CD4-positive, alpha-beta memory T cell (primary cell): ENCODE measurements around the gene FADS3. TPM values are rescaled to one million over a fixed set of nuclear protein-coding genes. Genes with fewer than 3 reads are reported as not detected.

ENCODE experiments used
- CTCF ChIA-PET: fragments of 350-600 bp; sonication (Branson Sonifier 250); formaldehyde crosslinking; loops from one replicate; lab custom pipeline; 2021; ENCODE audit warnings: inconsistent platforms; ENCODE audit not compliant: partially characterized antibody; lab: Charles Lee
- POLR2A ChIA-PET: fragments of 350-600 bp; sonication (Branson Sonifier 250); formaldehyde crosslinking; loops from one replicate; lab custom pipeline; 2021; ENCODE audit not compliant: partially characterized antibody; lab: Charles Lee
- DNase-seq, 5 donors: peaks; one replicate each; pipeline versions ENCODE4 v3.0.0 to v3.0.0-alpha.2; 2020 to 2022; ENCODE audit warnings: mixed read lengths in 1 of 5
- H3K27ac ChIP-seq: one replicate; pipeline ENCODE4 v1.7.0; 2013; ENCODE audit warnings: low read depth, low read length
- H3K27me3 ChIP-seq: 2 replicates; pipeline ENCODE4 v1.7.0; 2013; ENCODE audit warnings: mild to moderate bottlenecking, low read length, moderate library complexity; ENCODE audit not compliant: insufficient read depth
- H3K36me3 ChIP-seq: 2 replicates; pipeline ENCODE4 v1.7.0; 2013; ENCODE audit warnings: mild to moderate bottlenecking, low read length, moderate library complexity; ENCODE audit not compliant: insufficient read depth
- H3K4me1 ChIP-seq: 2 replicates; pipeline ENCODE4 v1.7.0; 2013; ENCODE audit warnings: mild to moderate bottlenecking, low read length, moderate library complexity; ENCODE audit not compliant: insufficient read depth
- H3K4me3 ChIP-seq, 2 donors: one replicate each; pipeline ENCODE4 v1.7.0; 2013; ENCODE audit warnings: low read length in 2 of 2, mild to moderate bottlenecking in 1 of 2
- H3K9me3 ChIP-seq, 2 donors: one replicate each; pipeline ENCODE4 v1.7.0; 2013; ENCODE audit warnings: low read length in 2 of 2, control low read depth in 1 of 2; ENCODE audit not compliant: control insufficient read depth in 1 of 2
- H3K27ac Mint-ChIP-seq, 7 donors: one replicate each; pipeline ENCODE4 v1.8.0; 2020 to 2021; ENCODE audit warnings: mixed read lengths in 7 of 7, mild to moderate bottlenecking in 6 of 7, inconsistent platforms in 3 of 7, moderate library complexity in 3 of 7
- H3K27me3 Mint-ChIP-seq, 2 donors: one replicate each; pipeline ENCODE4 v1.8.0; 2020 to 2021; ENCODE audit warnings: mixed read lengths in 2 of 2
- H3K36me3 Mint-ChIP-seq, 2 donors: one replicate each; pipeline ENCODE4 v1.8.0; 2020 to 2021; ENCODE audit warnings: mixed read lengths in 2 of 2, inconsistent platforms in 1 of 2, mild to moderate bottlenecking in 1 of 2
- H3K4me1 Mint-ChIP-seq, 4 donors: one replicate each; pipeline ENCODE4 v1.8.0; 2020 to 2021; ENCODE audit warnings: mixed read lengths in 4 of 4, mild to moderate bottlenecking in 1 of 4
- H3K4me3 Mint-ChIP-seq, 8 donors: one replicate each; pipeline ENCODE4 v1.8.0; 2020 to 2021; ENCODE audit warnings: mixed read lengths in 8 of 8, mild to moderate bottlenecking in 7 of 8, moderate library complexity in 6 of 8, inconsistent platforms in 3 of 8
- H3K9me3 Mint-ChIP-seq, 8 donors: one replicate each; pipeline ENCODE4 v1.8.0; 2020 to 2021; ENCODE audit warnings: mixed read lengths in 8 of 8, mild to moderate bottlenecking in 5 of 8, inconsistent platforms in 3 of 8, moderate library complexity in 1 of 8
- intact Hi-C: fragments of 100-400 bp; cut with micrococcal nuclease; formaldehyde crosslinking; loops from one replicate; pipeline ENCODE4 v1.15.1; 2023
- polyA plus RNA-seq, 2 donors: library from polyadenylated mRNA; unstranded; fragments of 300-500 nt; fragmentation: Illumina TruSeq; gene quantifications; one replicate each; pipeline ENCODE4 v1.2.3, GENCODE V29; 2021
- total RNA-seq, 2 experiments: library from RNA; stranded (reverse); gene quantifications; one replicate each; pipeline ENCODE4 v1.2.3, GENCODE V29; 2021

FADS3 gene
- total and polyA plus RNA-seq, 4 experiments from 2014 or later = 2.9 to 7.8 (median 4.4) TPM

- Mint-ChIP-seq H3K36me3 (no peaks in the 10 kb centered on the region), H3K4me1 (no peaks in the 10 kb centered on the region), H3K27ac (no peak overlapping the region), H3K4me3 (no peak overlapping the region), H3K9me3 (no peaks in the 10 kb centered on the region), H3K27me3 (no peaks in the 10 kb centered on the region)
- Histone ChIP-seq H3K27ac (no peak overlapping the region), H3K27me3 (no peaks in the 10 kb centered on the region), H3K4me3 (no peak overlapping the region), H3K4me1 (no peaks in the 10 kb centered on the region), H3K9me3 (no peaks in the 10 kb centered on the region), H3K36me3 (no peaks in the 10 kb centered on the region)
- no peak for DNase-seq
- ChIA-PET POLR2A (no interaction called here), CTCF (no interaction called here)
- intact Hi-C loops = no loop called here
Observed at GRCh38 chr11:61855939-61856680, 35.2 kb downstream of the FADS3 start.

- intact Hi-C loops = no loop called here
- Histone ChIP-seq H3K27me3 (no peaks in the 10 kb centered on the region), H3K9me3 (no peaks in the 10 kb centered on the region), H3K27ac (no peak overlapping the region), H3K4me1 (no peaks in the 10 kb centered on the region), H3K4me3 (no peak overlapping the region), H3K36me3 (no peaks in the 10 kb centered on the region)
- Mint-ChIP-seq H3K36me3 (no peaks in the 10 kb centered on the region), H3K27ac (no peak overlapping the region), H3K9me3 (no peaks in the 10 kb centered on the region), H3K4me1 (no peaks in the 10 kb centered on the region), H3K4me3 (no peak overlapping the region), H3K27me3 (no peaks in the 10 kb centered on the region)
- no peak for DNase-seq
- ChIA-PET CTCF (no interaction called here), POLR2A (no interaction called here)
Observed at GRCh38 chr11:61854966-61855714, 36.2 kb downstream of the FADS3 start.

- Mint-ChIP-seq H3K27me3 (no peaks in the 10 kb centered on the region), H3K36me3 (no peaks in the 10 kb centered on the region), H3K4me3 (no peak overlapping the region), H3K9me3 (no peaks in the 10 kb centered on the region), H3K27ac (no peak overlapping the region), H3K4me1 (no peaks in the 10 kb centered on the region)
- H3K27me3 ChIP-seq = no peaks in the 10 kb centered on the region
- POLR2A ChIA-PET = no interaction called here
- H3K4me1 ChIP-seq = no peaks in the 10 kb centered on the region
- no peak for DNase-seq
- intact Hi-C loops = no loop called here
- H3K9me3 ChIP-seq = no peaks in the 10 kb centered on the region
- no peak overlapping the region for H3K27ac ChIP-seq
- no peak overlapping the region for H3K4me3 ChIP-seq
- no peaks in the 10 kb centered on the region for H3K36me3 ChIP-seq
- CTCF ChIA-PET = no interaction called here
Observed at GRCh38 chr11:61854206-61854895, 37.0 kb downstream of the FADS3 start.

- CTCF ChIA-PET = no interaction called here
- Mint-ChIP-seq H3K27me3 (no peaks in the 10 kb centered on the region), H3K36me3 (no peaks in the 10 kb centered on the region), H3K4me3 (no peak overlapping the region), H3K4me1 (no peaks in the 10 kb centered on the region), H3K9me3 (no peaks in the 10 kb centered on the region), H3K27ac (no peak overlapping the region)
- Histone ChIP-seq H3K4me3 (no peak overlapping the region), H3K36me3 (no peaks in the 10 kb centered on the region), H3K27me3 (no peaks in the 10 kb centered on the region), H3K9me3 (no peaks in the 10 kb centered on the region), H3K4me1 (no peaks in the 10 kb centered on the region), H3K27ac (no peak overlapping the region)
- DNase-seq = no peak
- POLR2A ChIA-PET = no interaction called here
- intact Hi-C loops = no loop called here
Observed at GRCh38 chr11:61853698-61854169, 37.6 kb downstream of the FADS3 start.

- Histone ChIP-seq H3K4me3 (no peak overlapping the region), H3K27ac (no peak overlapping the region), H3K27me3 (no peaks in the 10 kb centered on the region), H3K4me1 (no peaks in the 10 kb centered on the region), H3K9me3 (no peaks in the 10 kb centered on the region), H3K36me3 (no peaks in the 10 kb centered on the region)
- no peak for DNase-seq
- ChIA-PET POLR2A (no interaction called here), CTCF (no interaction called here)
- Mint-ChIP-seq H3K36me3 (no peaks in the 10 kb centered on the region), H3K4me1 (no peaks in the 10 kb centered on the region), H3K27ac (no peak overlapping the region), H3K9me3 (no peaks in the 10 kb centered on the region), H3K27me3 (no peaks in the 10 kb centered on the region), H3K4me3 (no peak overlapping the region)
- intact Hi-C loops = no loop called here
Observed at GRCh38 chr11:61851900-61852295, 39.4 kb downstream of the FADS3 start.

GRCh38 chr11:61851113-61851899, 40.0 kb downstream of the FADS3 start:
- Histone ChIP-seq H3K4me1 (no peaks in the 10 kb centered on the region), H3K9me3 (no peaks in the 10 kb centered on the region), H3K36me3 (no peaks in the 10 kb centered on the region), H3K27ac (no peak overlapping the region), H3K27me3 (no peaks in the 10 kb centered on the region), H3K4me3 (no peak overlapping the region)
- Mint-ChIP-seq H3K27me3 (no peaks in the 10 kb centered on the region), H3K27ac (no peak overlapping the region), H3K4me3 (no peak overlapping the region), H3K36me3 (no peaks in the 10 kb centered on the region), H3K9me3 (no peaks in the 10 kb centered on the region), H3K4me1 (no peaks in the 10 kb centered on the region)
- intact Hi-C loops = no loop called here
- ChIA-PET POLR2A (no interaction called here), CTCF (no interaction called here)
- no peak for DNase-seq

GRCh38 chr11:61850687-61851086, 40.7 kb downstream of the FADS3 start:
- no peak for DNase-seq
- POLR2A ChIA-PET = no interaction called here
- no peaks in the 10 kb centered on the region for H3K27me3 Mint-ChIP-seq

More at GRCh38 chr11:61850687-61851086, 40.7 kb downstream of the FADS3 start:
- CTCF ChIA-PET = no interaction called here
- H3K4me1 ChIP-seq = no peaks in the 10 kb centered on the region
- H3K9me3 ChIP-seq = no peaks in the 10 kb centered on the region
- Mint-ChIP-seq H3K4me1 (no peaks in the 10 kb centered on the region), H3K27ac (no peak overlapping the region), H3K36me3 (no peaks in the 10 kb centered on the region), H3K9me3 (no peaks in the 10 kb centered on the region), H3K4me3 (no peak overlapping the region)
- no peak overlapping the region for H3K27ac ChIP-seq
- H3K4me3 ChIP-seq = no peak overlapping the region
- intact Hi-C loops = no loop called here
- no peaks in the 10 kb centered on the region for H3K36me3 ChIP-seq
- H3K27me3 ChIP-seq = no peaks in the 10 kb centered on the region
